AG09319 (cell line): ENCODE measurements around the gene KLK10.
"Not testable (repeated sequence)": the region's sequence is repeated elsewhere in the genome, so short reads cannot be mapped to it uniquely, and the experiment has no call there.

Experiments used
- DNase-seq: peaks from one replicate; pipeline ENCODE4 v3.0.0-alpha.2; 2010; ENCODE audit warnings: low read depth; ENCODE audit errors: extremely low read depth
- CTCF ChIP-seq: IDR thresholded peaks from 2 replicates; pipeline ENCODE4 v1.5.1; 2011; ENCODE audit warnings: low read depth, mild to moderate bottlenecking, inconsistent platforms, low read length, moderate library complexity

The KLK10 gene

GRCh38 chr19:50975766-50976165 is 43.7 kb downstream of the KLK10 start:
- DNase-seq = no peak
- no peak for TF ChIP-seq CTCF

GRCh38 chr19:50974702-50975556 is 44.6 kb downstream of the KLK10 start:
- TF ChIP-seq CTCF = no peak
- DNase-seq = no peak

GRCh38 chr19:50972795-50973376 is 46.6 kb downstream of the KLK10 start:
- no peak for DNase-seq
- TF ChIP-seq CTCF = no peak

GRCh38 chr19:50969810-50970209 is 49.7 kb downstream of the KLK10 start:
- DNase-seq = not testable (repeated sequence)

- no peak for TF ChIP-seq CTCF
- no peak for DNase-seq
These were observed 50.1 kb downstream of the KLK10 start, which contains the start of gene KLK6 for GRCh38 chr19:50969413-50969760. Gene KLK6 (minus strand): TSS chr19:50969591. CDS start chr19:50968104, 1,487 bp downstream.

- TF ChIP-seq CTCF = no peak
- DNase-seq = no peak
These were observed 50.6 kb downstream of the KLK10 start for GRCh38 chr19:50968716-50969412.

- TF ChIP-seq CTCF = no peak
- no peak for DNase-seq
These were observed 51.4 kb downstream of the KLK10 start for GRCh38 chr19:50967929-50968715.
